ENCODE measurements around the gene SULT2B1. TPM values are rescaled to one million over a fixed set of nuclear protein-coding genes. Genes with fewer than 3 reads are reported as not detected.
A peak's percentile ranks its signal among the peaks of the same experiment; 100 is the strongest.

Gene SULT2B1
- total and polyA plus RNA-seq, 8 donors = 2.1 to 6.3 (median 2.9) TPM

DNA sequence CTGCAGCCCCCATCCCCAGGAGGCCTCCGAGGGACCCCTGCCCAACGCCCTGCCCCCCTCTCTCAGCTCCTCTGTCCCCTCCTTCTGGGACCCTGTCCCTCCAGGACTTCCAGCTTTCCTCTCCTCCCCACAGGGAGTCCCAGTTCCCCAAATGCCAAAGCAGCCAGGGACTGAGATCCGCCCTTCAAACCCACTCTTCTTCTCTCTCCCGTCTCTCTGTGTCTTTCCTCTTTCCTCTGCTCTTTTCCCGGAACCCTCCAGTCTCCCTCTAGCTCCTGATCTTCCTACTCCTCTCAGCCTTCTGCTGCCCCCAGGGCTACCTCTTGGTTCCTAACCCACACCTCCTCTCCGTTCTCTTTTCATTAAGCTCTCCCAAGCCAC is 93.6 kb downstream of the SULT2B1 start:
- Histone ChIP-seq H3K4me3 (peak overlapping the region; percentile 33 to 50), H3K27ac (peak overlapping the region; percentile 64 to 70), H3K4me1 (peaks cover 7 to 28% of the 10 kb centered on the region in 2 donors), H3K9me3 (no peaks in the 10 kb centered on the region), H3K36me3 (no peaks in the 10 kb centered on the region), H3K27me3 (peaks cover 0 to 18% of the 10 kb centered on the region in 2 donors)
- TF ChIP-seq, protein P1, sequence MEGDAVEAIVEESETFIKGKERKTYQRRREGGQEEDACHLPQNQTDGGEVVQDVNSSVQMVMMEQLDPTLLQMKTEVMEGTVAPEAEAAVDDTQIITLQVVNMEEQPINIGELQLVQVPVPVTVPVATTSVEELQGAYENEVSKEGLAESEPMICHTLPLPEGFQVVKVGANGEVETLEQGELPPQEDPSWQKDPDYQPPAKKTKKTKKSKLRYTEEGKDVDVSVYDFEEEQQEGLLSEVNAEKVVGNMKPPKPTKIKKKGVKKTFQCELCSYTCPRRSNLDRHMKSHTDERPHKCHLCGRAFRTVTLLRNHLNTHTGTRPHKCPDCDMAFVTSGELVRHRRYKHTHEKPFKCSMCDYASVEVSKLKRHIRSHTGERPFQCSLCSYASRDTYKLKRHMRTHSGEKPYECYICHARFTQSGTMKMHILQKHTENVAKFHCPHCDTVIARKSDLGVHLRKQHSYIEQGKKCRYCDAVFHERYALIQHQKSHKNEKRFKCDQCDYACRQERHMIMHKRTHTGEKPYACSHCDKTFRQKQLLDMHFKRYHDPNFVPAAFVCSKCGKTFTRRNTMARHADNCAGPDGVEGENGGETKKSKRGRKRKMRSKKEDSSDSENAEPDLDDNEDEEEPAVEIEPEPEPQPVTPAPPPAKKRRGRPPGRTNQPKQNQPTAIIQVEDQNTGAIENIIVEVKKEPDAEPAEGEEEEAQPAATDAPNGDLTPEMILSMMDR (IDR thresholded peaks at IDR 0.05) = no peak
- DNase-seq (no peak), ATAC-seq (peak; percentile 8)
- intact Hi-C loops (cut with DNase I) = no loop called here

DNA sequence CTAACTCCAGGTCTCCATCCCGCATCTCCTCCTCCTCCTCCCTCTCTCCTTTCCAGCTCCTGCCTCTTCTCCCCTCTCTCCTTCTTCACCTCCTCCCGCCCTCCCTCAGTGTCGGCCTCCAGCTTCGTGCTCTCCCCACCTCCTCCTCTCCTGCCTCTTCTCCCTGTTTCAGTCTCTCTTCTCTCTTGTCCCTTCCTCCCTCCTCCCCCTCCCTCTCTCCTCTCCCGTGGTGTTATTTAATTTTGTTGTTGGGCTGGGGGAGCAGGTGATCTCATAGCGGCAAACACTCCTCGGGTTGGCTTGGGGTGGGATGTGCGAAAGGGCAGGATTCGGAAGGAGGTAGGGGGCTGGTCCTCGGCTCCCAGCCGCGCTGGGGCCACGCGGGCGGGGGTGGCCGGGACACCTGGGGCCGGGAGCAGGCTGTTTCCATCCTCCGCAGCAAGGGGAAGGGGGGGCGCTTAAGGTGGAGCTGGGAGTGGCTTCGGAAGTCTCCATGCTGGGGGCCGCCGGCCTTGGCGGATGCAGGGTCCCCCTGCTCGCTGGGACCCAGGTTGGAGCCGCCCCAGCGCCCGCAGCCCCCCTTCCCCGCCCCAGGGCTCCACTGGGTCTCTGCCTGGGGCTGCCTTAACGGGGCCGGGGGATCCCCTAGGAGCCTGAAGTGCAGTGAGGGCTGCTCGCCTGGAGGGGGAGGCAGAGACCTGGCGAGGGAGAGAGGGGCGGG is 94.2 kb downstream of the SULT2B1 start, which contains the start of gene CA11:
Gene CA11 (minus strand): TSS at position 187 of the 721 bp plus-strand sequence. CDS start 555 bp downstream, outside the sequence.
- Histone ChIP-seq H3K4me1 (peaks cover 7 to 28% of the 10 kb centered on the region in 2 donors), H3K27me3 (peaks cover 0 to 18% of the 10 kb centered on the region in 2 donors), H3K27ac (peak within 1 kb of the TSS; percentile 64 to 70), H3K4me3 (peak within 1 kb of the TSS; percentile 33 to 50), H3K9me3 (no peaks in the 10 kb centered on the region), H3K36me3 (no peaks in the 10 kb centered on the region)
- ATAC-seq = peak; percentile 93
- intact Hi-C loops (cut with DNase I) = no loop called here
- TF ChIP-seq, protein P1 (IDR thresholded peaks at IDR 0.05) = peak; percentile 75 to 89
- DNase-seq = peak; percentile 82 to 95 (median 90)

DNA sequence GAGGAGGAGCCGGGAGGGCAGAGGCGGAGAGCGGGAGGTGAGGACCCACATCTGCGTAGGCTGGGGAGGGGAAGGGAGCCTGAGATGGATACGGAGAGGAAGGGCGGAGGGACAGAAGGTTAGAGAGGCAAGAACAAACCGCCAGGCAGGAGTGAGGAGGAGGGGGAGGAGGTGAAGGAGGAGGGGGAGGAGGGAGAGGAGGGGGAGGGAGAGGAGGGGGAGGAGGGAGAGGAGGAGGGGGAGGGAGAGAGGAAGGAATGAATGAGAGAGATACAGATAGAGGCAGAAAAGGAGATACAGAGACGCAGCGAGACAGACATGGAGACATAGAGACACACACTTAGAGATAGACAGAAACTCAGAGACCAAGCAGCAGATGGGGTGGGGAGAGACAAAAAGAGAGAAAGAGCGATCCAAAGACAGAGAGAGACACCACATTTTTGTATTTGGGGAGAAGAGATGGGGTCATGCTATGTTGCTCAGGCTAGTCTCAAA is 94.8 kb downstream of the SULT2B1 start:
- H3K4me1 ChIP-seq = peaks cover 7 to 28% of the 10 kb centered on the region in 2 donors
- no peaks in the 10 kb centered on the region for H3K9me3 ChIP-seq
- H3K27ac ChIP-seq = peak overlapping the region; percentile 64 to 70
- TF ChIP-seq, protein P1 (IDR thresholded peaks at IDR 0.05) = no peak
- peaks cover 0 to 18% of the 10 kb centered on the region in 2 donors for H3K27me3 ChIP-seq
- ATAC-seq = no peak
- H3K36me3 ChIP-seq = no peaks in the 10 kb centered on the region
- H3K4me3 ChIP-seq = peak overlapping the region; percentile 33 to 50
- intact Hi-C loops (cut with DNase I) = no loop called here
- no peak for DNase-seq

DNA sequence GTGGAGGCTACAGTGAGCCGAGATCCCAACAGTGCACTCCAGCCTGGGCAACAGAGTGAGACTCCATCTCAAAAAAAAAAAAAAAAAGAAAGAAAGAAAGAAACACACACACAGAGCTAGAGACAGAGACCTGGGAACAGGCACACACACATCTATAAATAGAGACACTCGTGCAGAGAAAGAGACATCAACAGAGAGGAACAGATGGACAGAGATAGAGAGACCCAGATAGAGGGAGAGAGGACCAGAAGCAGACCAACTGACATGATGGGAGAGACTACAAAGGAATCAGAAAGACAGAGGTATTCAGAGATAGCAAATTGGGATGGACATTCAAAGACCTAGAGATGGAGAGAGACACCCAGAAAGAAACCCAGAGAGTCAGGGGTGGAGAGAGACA is 96.2 kb downstream of the SULT2B1 start:
- Histone ChIP-seq H3K4me1 (peaks cover 7 to 28% of the 10 kb centered on the region in 2 donors), H3K9me3 (no peaks in the 10 kb centered on the region), H3K27me3 (peaks cover 0 to 18% of the 10 kb centered on the region in 2 donors), H3K36me3 (no peaks in the 10 kb centered on the region), H3K27ac (no peak overlapping the region), H3K4me3 (no peak overlapping the region)
- intact Hi-C loops (cut with DNase I) = no loop called here
- DNase-seq (no peak), ATAC-seq (no peak)
- TF ChIP-seq, protein P1 (IDR thresholded peaks at IDR 0.05) = no peak

Other genes with a start within 250 kb of the SULT2B1 start
- gene EMP3, start 226.6 kb upstream of the SULT2B1 start, total RNA-seq = 100 to 1,000 TPM; 127 to 320 TPM
- gene EMP3, start 226.6 kb upstream of the SULT2B1 start, polyA plus RNA-seq (ENCODE audit: insufficient read length in 6 of 6) = 100 to 1,000 TPM; 102 to 121 (median 107) TPM
- 10 to 100 TPM in 1 of 2 donors, 1 to 10 TPM in 1; 9.8 to 10.6 TPM for gene TMEM143, start 188.2 kb upstream of the SULT2B1 start, total RNA-seq
- 10 to 100 TPM in 1 of 6 donors, 1 to 10 TPM in 5; 7.5 to 10.1 (median 8.9) TPM for gene TMEM143, start 188.2 kb upstream of the SULT2B1 start, polyA plus RNA-seq (ENCODE audit: insufficient read length in 6 of 6)
- not detected for gene SYNGR4, start 187.8 kb upstream of the SULT2B1 start, total RNA-seq
- gene SYNGR4, start 187.8 kb upstream of the SULT2B1 start, polyA plus RNA-seq (ENCODE audit: insufficient read length in 6 of 6) = under 1 TPM in 2 of 6 donors, not detected in 4; 0.14 to 0.65 TPM
- 100 to 1,000 TPM; 171 to 187 TPM for gene KDELR1, start 160.6 kb upstream of the SULT2B1 start, total RNA-seq
- gene KDELR1, start 160.6 kb upstream of the SULT2B1 start, polyA plus RNA-seq (ENCODE audit: insufficient read length in 6 of 6) = 100 to 1,000 TPM; 159 to 178 (median 163) TPM
- gene GRIN2D, start 158.5 kb upstream of the SULT2B1 start, total RNA-seq = 1 to 10 TPM in 1 of 2 donors, under 1 TPM in 1; 0.94 to 1.3 TPM
- gene GRIN2D, start 158.5 kb upstream of the SULT2B1 start, polyA plus RNA-seq (ENCODE audit: insufficient read length in 6 of 6) = under 1 TPM; 0.25 to 0.51 (median 0.30) TPM
- gene GRWD1, start 106.2 kb upstream of the SULT2B1 start, total RNA-seq = 10 to 100 TPM; 21.5 to 33.8 TPM
- 10 to 100 TPM; 18.4 to 29.0 (median 24.4) TPM for gene GRWD1, start 106.2 kb upstream of the SULT2B1 start, polyA plus RNA-seq (ENCODE audit: insufficient read length in 6 of 6)
- under 1 TPM; 0.52 to 0.61 TPM for gene KCNJ14, start 96.6 kb upstream of the SULT2B1 start, total RNA-seq
- 1 to 10 TPM in 5 of 6 donors, under 1 TPM in 1; 0.94 to 1.3 (median 1.2) TPM for gene KCNJ14, start 96.6 kb upstream of the SULT2B1 start, polyA plus RNA-seq (ENCODE audit: insufficient read length in 6 of 6)
- 10 to 100 TPM; 49.8 to 65.9 TPM for gene CYTH2, start 82.8 kb upstream of the SULT2B1 start, total RNA-seq
- gene CYTH2, start 82.8 kb upstream of the SULT2B1 start, polyA plus RNA-seq (ENCODE audit: insufficient read length in 6 of 6) = 100 to 1,000 TPM in 2 of 6 donors, 10 to 100 TPM in 4; 86.5 to 108 (median 91.5) TPM
- gene LMTK3, start 40.3 kb upstream of the SULT2B1 start, total RNA-seq = 1 to 10 TPM; 4.4 to 9.5 TPM
- 1 to 10 TPM; 1.7 to 3.5 (median 2.6) TPM for gene LMTK3, start 40.3 kb upstream of the SULT2B1 start, polyA plus RNA-seq (ENCODE audit: insufficient read length in 6 of 6)
- not detected for gene SPACA4, start 54.6 kb downstream of the SULT2B1 start, total RNA-seq
- under 1 TPM; 0.17 to 0.78 (median 0.26) TPM for gene SPACA4, start 54.6 kb downstream of the SULT2B1 start, polyA plus RNA-seq (ENCODE audit: insufficient read length in 6 of 6)
- 10 to 100 TPM; 15.5 to 50.0 TPM for gene FAM83E, start 62.9 kb downstream of the SULT2B1 start, total RNA-seq
- 10 to 100 TPM in 2 of 6 donors, 1 to 10 TPM in 4; 4.7 to 12.3 (median 5.8) TPM for gene FAM83E, start 62.9 kb downstream of the SULT2B1 start, polyA plus RNA-seq (ENCODE audit: insufficient read length in 6 of 6)
- gene RPL18, start 67.0 kb downstream of the SULT2B1 start, total RNA-seq = 1,000 to 10,000 TPM; 1,028 to 1,088 TPM
- gene RPL18, start 67.0 kb downstream of the SULT2B1 start, polyA plus RNA-seq (ENCODE audit: insufficient read length in 6 of 6) = 1,000 to 10,000 TPM; 1,451 to 1,744 (median 1,588) TPM
- 10 to 100 TPM; 21.3 to 27.5 TPM for gene SPHK2, start 67.3 kb downstream of the SULT2B1 start, total RNA-seq
- gene SPHK2, start 67.3 kb downstream of the SULT2B1 start, polyA plus RNA-seq (ENCODE audit: insufficient read length in 6 of 6) = 10 to 100 TPM; 10.2 to 17.1 (median 14.1) TPM
- gene DBP, start 85.2 kb downstream of the SULT2B1 start, total RNA-seq = 10 to 100 TPM in 1 of 2 donors, 1 to 10 TPM in 1; 8.9 to 10.5 TPM
- 10 to 100 TPM in 2 of 6 donors, 1 to 10 TPM in 4; 6.4 to 11.1 (median 9.5) TPM for gene DBP, start 85.2 kb downstream of the SULT2B1 start, polyA plus RNA-seq (ENCODE audit: insufficient read length in 6 of 6)
- gene CA11, start 94.0 kb downstream of the SULT2B1 start, total RNA-seq = 1 to 10 TPM; 3.6 to 3.9 TPM
- gene CA11, start 94.0 kb downstream of the SULT2B1 start, polyA plus RNA-seq (ENCODE audit: insufficient read length in 6 of 6) = 1 to 10 TPM; 3.7 to 5.6 (median 5.0) TPM
- gene NTN5, start 120.8 kb downstream of the SULT2B1 start, total RNA-seq = under 1 TPM; 0.29 to 0.73 TPM
- gene NTN5, start 120.8 kb downstream of the SULT2B1 start, polyA plus RNA-seq (ENCODE audit: insufficient read length in 6 of 6) = 1 to 10 TPM in 4 of 6 donors, under 1 TPM in 2; 0.66 to 1.4 (median 1.1) TPM
- gene FUT2, start 143.8 kb downstream of the SULT2B1 start, total RNA-seq = 1 to 10 TPM; 1.1 to 2.7 TPM
- gene FUT2, start 143.8 kb downstream of the SULT2B1 start, polyA plus RNA-seq (ENCODE audit: insufficient read length in 6 of 6) = 1 to 10 TPM; 2.1 to 3.7 (median 2.8) TPM
- 1 to 10 TPM; 1.3 to 1.5 TPM for gene MAMSTR, start 167.6 kb downstream of the SULT2B1 start, total RNA-seq
- 1 to 10 TPM; 4.3 to 5.2 (median 4.6) TPM for gene MAMSTR, start 167.6 kb downstream of the SULT2B1 start, polyA plus RNA-seq (ENCODE audit: insufficient read length in 6 of 6)
- 10 to 100 TPM; 15.0 to 25.4 TPM for gene RASIP1, start 188.4 kb downstream of the SULT2B1 start, total RNA-seq
- gene RASIP1, start 188.4 kb downstream of the SULT2B1 start, polyA plus RNA-seq (ENCODE audit: insufficient read length in 6 of 6) = 10 to 100 TPM; 16.0 to 29.9 (median 23.8) TPM
- 1 to 10 TPM in 1 of 2 donors, under 1 TPM in 1; 0.96 to 1.5 TPM for gene IZUMO1, start 194.7 kb downstream of the SULT2B1 start, total RNA-seq
- gene IZUMO1, start 194.7 kb downstream of the SULT2B1 start, polyA plus RNA-seq (ENCODE audit: insufficient read length in 6 of 6) = 1 to 10 TPM; 1.1 to 3.6 (median 1.8) TPM
- 1 to 10 TPM; 6.0 to 8.7 TPM for gene FUT1, start 200.5 kb downstream of the SULT2B1 start, total RNA-seq
- 1 to 10 TPM; 5.1 to 8.6 (median 6.5) TPM for gene FUT1, start 200.5 kb downstream of the SULT2B1 start, polyA plus RNA-seq (ENCODE audit: insufficient read length in 6 of 6)
- not detected for gene FGF21, start 203.4 kb downstream of the SULT2B1 start, total RNA-seq
- gene FGF21, start 203.4 kb downstream of the SULT2B1 start, polyA plus RNA-seq (ENCODE audit: insufficient read length in 6 of 6) = not detected

Data from left lung (tissue), 10 donors.